ENCODE data around the gene HTR2A. TPM values are rescaled to one million over a fixed set of nuclear protein-coding genes. Genes with fewer than 3 reads are reported as not detected.

The HTR2A gene
- total RNA-seq, 2 donors from 2014 or later: not detected

Other genes with a start within 250 kb of the HTR2A start
- 10 to 100 TPM; 79.2 to 91.4 TPM for gene ESD, start 99.9 kb downstream of the HTR2A start, total RNA-seq